GM12878 (cell line): ENCODE results near the gene HERC6. TPM values are rescaled to one million over a fixed set of nuclear protein-coding genes. Genes with fewer than 3 reads are reported as not detected.

Source experiments
- ATAC-seq: fragments of 200-7000 bp; cut with Tn5 transposase; 3 replicates; pipeline ENCODE4 v1.9.1; 2020; ENCODE audit warnings: mild to moderate bottlenecking, moderate library complexity
- BruUV-seq: library from RNA; stranded (reverse); fragments of 400-500 nt; replicated peaks from 2 replicates; lab custom pipeline; 2021; lab: Mats Ljungman, UMichigan
- CTCF ChIA-PET: fragments of 300-600 bp; sonication (Branson Sonifier 250); formaldehyde crosslinking; extraction: SDS; loops from one replicate; lab custom pipeline; 2021; ENCODE audit warnings: inconsistent platforms; lab: Yijun Ruan, JAX
- POLR2A ChIA-PET: fragments of 350-600 bp; formaldehyde crosslinking; extraction: SDS; loops from one replicate; lab custom pipeline; 2021; ENCODE audit warnings: inconsistent platforms; lab: Charles Lee
- RAD21 ChIA-PET: fragments of 300-600 bp; sonication (Branson Sonifier 250); formaldehyde crosslinking; loops from one replicate; lab custom pipeline; 2023; ENCODE audit warnings: antibody characterized with exemption; ENCODE audit not compliant: unreplicated experiment; lab: Charles Lee
- SMC1A ChIA-PET: fragments of 300-600 bp; sonication (Branson Sonifier 250); formaldehyde crosslinking; loops from one replicate; lab custom pipeline; 2023; ENCODE audit not compliant: unreplicated experiment, uncharacterized antibody; lab: Charles Lee
- DNase-seq: peaks from one replicate; pipeline ENCODE4 v3.0.0-alpha.2; 2011; ENCODE audit warnings: low read depth, low spot score
- FAIRE-seq: peaks from 3 replicates; lab custom pipeline; 2011; peaks lifted over from hg19 to GRCh38; lab: Jason Lieb, UNC
- H2AFZ ChIP-seq: 2 replicates; pipeline ENCODE4 v1.6.0; 2011; ENCODE audit warnings: low read depth, low read length, control low read depth; ENCODE audit not compliant: control insufficient read depth
- H3K27ac ChIP-seq: 2 replicates; pipeline ENCODE4 v1.5.1; 2011; ENCODE audit warnings: control low read depth; ENCODE audit not compliant: control insufficient read depth, insufficient read depth
- H3K27me3 ChIP-seq, 2 experiments: replicated peaks in 1 of 2; 2 replicates each; pipeline versions ENCODE4 v1.6.0 to v1.6.1; 2011; ENCODE audit warnings: low read length in 1 of 2; ENCODE audit not compliant: control insufficient read depth in 2 of 2, insufficient read depth in 2 of 2
- H3K36me3 ChIP-seq, 2 experiments: 2 replicates each; pipeline ENCODE4 v1.5.1; 2011; ENCODE audit warnings: low read length in 1 of 2; ENCODE audit not compliant: control insufficient read depth in 2 of 2, insufficient read depth in 2 of 2
- H3K4me1 ChIP-seq: 2 replicates; pipeline ENCODE4 v1.6.1; 2011; ENCODE audit warnings: mild to moderate bottlenecking, low read length, moderate library complexity, mixed read lengths; ENCODE audit not compliant: control insufficient read depth, insufficient read depth
- H3K4me2 ChIP-seq: 2 replicates; pipeline ENCODE4 v1.6.0; 2011; ENCODE audit warnings: control low read depth; ENCODE audit not compliant: control insufficient read depth, insufficient read depth
- H3K4me3 ChIP-seq: fragments of 200-600 bp; sonication (generic); 2 replicates; pipeline ENCODE4 v1.5.1; 2016
- H3K79me2 ChIP-seq: 2 replicates; pipeline ENCODE4 v1.6.0; 2011; ENCODE audit warnings: low read length; ENCODE audit not compliant: control insufficient read depth, insufficient read depth
- H3K9ac ChIP-seq: 2 replicates; pipeline ENCODE4 v1.8.0; 2011; ENCODE audit warnings: low read length, control low read depth, mixed read lengths; ENCODE audit not compliant: control insufficient read depth, insufficient read depth
- H3K9me3 ChIP-seq: replicated peaks from 3 replicates; pipeline ENCODE4 v1.5.1; 2011; ENCODE audit warnings: mild to moderate bottlenecking, low read length; ENCODE audit not compliant: control insufficient read depth, insufficient read depth
- H4K20me1 ChIP-seq: 2 replicates; pipeline ENCODE4 v1.6.0; 2011; ENCODE audit not compliant: control insufficient read depth, insufficient read depth
- CBX3 ChIP-seq: fragments of 200-600 bp; sonication (generic); IDR thresholded peaks from 2 replicates; pipeline ENCODE4 v1.6.1; 2016; ENCODE audit warnings: low read depth, borderline replicate concordance
- HDGF ChIP-seq: fragments of 450-650 bp; IDR thresholded peaks from 2 replicates; pipeline ENCODE4 v1.6.1; 2016; ENCODE audit warnings: antibody characterized with exemption
- IKZF1 ChIP-seq: fragments of 450-650 bp; conservative IDR thresholded peaks from 2 replicates; pipeline ENCODE4 v1.6.1; 2017; ENCODE audit warnings: antibody characterized with exemption, mild to moderate bottlenecking
- IKZF2 ChIP-seq, 2 experiments: fragments of 450-650 bp; IDR thresholded peaks; 2 replicates each; pipeline ENCODE4 v1.6.1; 2017; ENCODE audit warnings: mild to moderate bottlenecking in 2 of 2, moderate library complexity in 2 of 2
- KLF5 ChIP-seq: fragments of 450-650 bp; IDR thresholded peaks from 2 replicates; pipeline ENCODE4 v1.6.1; 2014; ENCODE audit warnings: mild to moderate bottlenecking; ENCODE audit not compliant: partially characterized antibody
- RAD21 ChIP-seq: IDR thresholded peaks from 2 replicates; pipeline ENCODE4 v1.6.1; 2011; ENCODE audit warnings: mild to moderate bottlenecking, low read depth, low read length, moderate library complexity; ENCODE audit not compliant: insufficient read depth
- WGBS: methylation state at CpG from one replicate; pipeline ENCODE4 v1.1.6; 2016; ENCODE audit warnings: low lambda C conversion rate; ENCODE audit not compliant: insufficient replicate concordance, insufficient coverage; ENCODE audit errors: missing lambda C conversion rate; 5-methylcytosine and 5-hydroxymethylcytosine counted together
- in situ Hi-C: fragments of 300-500 bp; cut with MboI; formaldehyde crosslinking; loops from 9 replicates; pipeline ENCODE4 v1.14.3; 2018; ENCODE audit warnings: mixed read lengths
- intact Hi-C: fragments of 100-400 bp; cut with micrococcal nuclease; formaldehyde crosslinking; loops from one replicate; pipeline ENCODE4 v1.14.2; 2022; ENCODE audit not compliant: unreplicated experiment
- polyA plus RNA-seq, 11 experiments: library from polyadenylated mRNA; depleted of rRNA in 4 of 11; unstranded in 6 of 11; stranded (reverse) in 5 of 11; fragments of >200 nt; fragmentation: Nextera tagmentation in 4 of 11; fragmentation: Illumina TruSeq in 1 of 11; extraction: Ambion mirVana in 4 of 11; extraction: Trizol in 1 of 11; gene quantifications; 1 replicate in 1 of 11; 2 replicates in 10 of 11; pipeline versions ENCODE4 v1.2.1 to v1.2.3, GENCODE V29; 2011 to 2016; ENCODE audit warnings: inconsistent platforms in 2 of 11, missing spikeins in 2 of 11, low read depth in 1 of 11
- total RNA-seq, 4 experiments: library from RNA; depleted of rRNA in 3 of 4; stranded (reverse); fragments of >200 nt in 3 of 4; fragmentation: Illumina TruSeq in 1 of 4; extraction: Trizol in 1 of 4; gene quantifications; 2 replicates each; pipeline versions ENCODE4 v1.2.1 to v1.2.3, GENCODE V29; 2013 to 2021
- TF ChIP-seq, protein P1 (sequence below): fragments of 450-650 bp; IDR thresholded peaks from 2 replicates; pipeline ENCODE4 v1.6.1; 2017; ENCODE audit warnings: borderline replicate concordance

Gene HERC6
- total and polyA plus RNA-seq, 10 of the 15 experiments (the other 5 are each of a cell fraction or from before 2014, with no cell fraction given) = 1.7 to 26.4 (median 5.9) TPM

GRCh38 chr4:88367826-88368225, 10.8 kb upstream of the HERC6 start:
- no peak for TF ChIP-seq IKZF2 (IDR thresholded peaks at IDR 0.05)
- TF ChIP-seq IKZF1 = no peak
- TF ChIP-seq CBX3 = no peak
- no peak for TF ChIP-seq RAD21
- TF ChIP-seq KLF5 = no peak
- no peak for TF ChIP-seq HDGF
- TF ChIP-seq, protein P1, sequence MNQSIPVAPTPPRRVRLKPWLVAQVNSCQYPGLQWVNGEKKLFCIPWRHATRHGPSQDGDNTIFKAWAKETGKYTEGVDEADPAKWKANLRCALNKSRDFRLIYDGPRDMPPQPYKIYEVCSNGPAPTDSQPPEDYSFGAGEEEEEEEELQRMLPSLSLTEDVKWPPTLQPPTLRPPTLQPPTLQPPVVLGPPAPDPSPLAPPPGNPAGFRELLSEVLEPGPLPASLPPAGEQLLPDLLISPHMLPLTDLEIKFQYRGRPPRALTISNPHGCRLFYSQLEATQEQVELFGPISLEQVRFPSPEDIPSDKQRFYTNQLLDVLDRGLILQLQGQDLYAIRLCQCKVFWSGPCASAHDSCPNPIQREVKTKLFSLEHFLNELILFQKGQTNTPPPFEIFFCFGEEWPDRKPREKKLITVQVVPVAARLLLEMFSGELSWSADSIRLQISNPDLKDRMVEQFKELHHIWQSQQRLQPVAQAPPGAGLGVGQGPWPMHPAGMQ = no peak
- no peak overlapping the region for H3K27ac ChIP-seq
- ATAC-seq (no peak), FAIRE-seq (no peak), DNase-seq (no peak)
- no peaks in the 10 kb centered on the region for H3K79me2 ChIP-seq
- intact Hi-C loops = loop anchor here (2.0 to 10.0 kb wide), 3 partner anchors 47 to 333 kb away; no protein-coding TSS in a partner anchor
- ChIA-PET CTCF (interaction anchor here (0.6 to 4.7 kb wide), 5 partner anchors 53 to 149 kb away, joined by 3 to 149 read pairs (median 4); no protein-coding TSS in a partner anchor), RAD21 (interaction anchor here (0.7 to 5.8 kb wide), 3 partner anchors 144 to 149 kb away, joined by 3 to 75 read pairs (median 4); no protein-coding TSS in a partner anchor), SMC1A (interaction anchor here (0.8 to 6.8 kb wide), 5 partner anchors 11 to 151 kb away, joined by 3 to 109 read pairs (median 4); partner anchors contain the start of gene HERC6), POLR2A (no interaction called here)
- H3K4me3 ChIP-seq = no peak overlapping the region
- no peak overlapping the region for H2AFZ ChIP-seq
- in situ Hi-C loops = no loop called here
- 75% methylated on average over 5 of the region's 5 CpGs for WGBS
- H4K20me1 ChIP-seq = no peaks in the 10 kb centered on the region
- H3K9ac ChIP-seq = no peak overlapping the region
- no TSS peak for BruUV-seq
- H3K4me1 ChIP-seq = no peaks in the 10 kb centered on the region
- H3K27me3 ChIP-seq = no peaks in the 10 kb centered on the region
- peaks cover 7% of the 10 kb centered on the region; the same call in 1 of the 3 replicates for H3K9me3 ChIP-seq
- H3K36me3 ChIP-seq = no peaks in the 10 kb centered on the region
- H3K4me2 ChIP-seq = no peak overlapping the region
